ENCODE data around the gene PCGF3. TPM values are rescaled to one million over a fixed set of nuclear protein-coding genes. Genes with fewer than 3 reads are reported as not detected.

The PCGF3 gene
- total RNA-seq, 1 donor from 2014 or later, result 124 TPM

GRCh38 chr4:769511-769910, 63.9 kb downstream of the PCGF3 start:
- no peak for TF ChIP-seq CTCF (IDR thresholded peaks at IDR 0.05)
- peaks cover 72 to 97% of the 10 kb centered on the region in 2 donors for H3K36me3 ChIP-seq
- intact Hi-C loops (cut with DNase I), result no loop called here
- no peaks in the 10 kb centered on the region for H3K4me1 ChIP-seq
- H3K27me3 ChIP-seq, result no peaks in the 10 kb centered on the region
- H3K9me3 ChIP-seq, result peaks cover 59 to 98% of the 10 kb centered on the region in 2 donors
- DNase-seq (ENCODE audit: low spot score in 2 of 2), result no peak
- H3K4me3 ChIP-seq, result no peak overlapping the region
- H3K27ac ChIP-seq, result no peak overlapping the region

- Histone ChIP-seq H3K36me3 (peaks cover 73 to 97% of the 10 kb centered on the region in 2 donors), H3K27me3 (no peaks in the 10 kb centered on the region), H3K4me3 (no peak overlapping the region), H3K27ac (no peak overlapping the region), H3K9me3 (peaks cover 53 to 98% of the 10 kb centered on the region in 2 donors), H3K4me1 (no peaks in the 10 kb centered on the region)
- no peak for DNase-seq (ENCODE audit: low spot score in 2 of 2)
- TF ChIP-seq CTCF (IDR thresholded peaks at IDR 0.05), result no peak
- intact Hi-C loops (cut with DNase I), result no loop called here
Observed at GRCh38 chr4:770022-770421, 64.4 kb downstream of the PCGF3 start.

- Histone ChIP-seq H3K27me3 (no peaks in the 10 kb centered on the region), H3K4me3 (no peak overlapping the region), H3K9me3 (peaks cover 51 to 98% of the 10 kb centered on the region in 2 donors), H3K27ac (no peak overlapping the region), H3K4me1 (no peaks in the 10 kb centered on the region), H3K36me3 (peaks cover 73 to 96% of the 10 kb centered on the region in 2 donors)
- DNase-seq (ENCODE audit: low spot score in 2 of 2), result no peak
- intact Hi-C loops (cut with DNase I), result no loop called here
- no peak for TF ChIP-seq CTCF (IDR thresholded peaks at IDR 0.05)
Observed at GRCh38 chr4:771464-771863, 65.8 kb downstream of the PCGF3 start.

- Histone ChIP-seq H3K27me3 (no peaks in the 10 kb centered on the region), H3K27ac (no peak overlapping the region), H3K4me1 (no peaks in the 10 kb centered on the region), H3K9me3 (peaks cover 47 to 98% of the 10 kb centered on the region in 2 donors), H3K36me3 (peaks cover 73 to 95% of the 10 kb centered on the region in 2 donors), H3K4me3 (no peak overlapping the region)
- TF ChIP-seq CTCF (IDR thresholded peaks at IDR 0.05), result no peak
- intact Hi-C loops (cut with DNase I), result no loop called here
- no peak for DNase-seq (ENCODE audit: low spot score in 2 of 2)
Observed at GRCh38 chr4:772118-772517, 66.5 kb downstream of the PCGF3 start.

- Histone ChIP-seq H3K36me3 (peaks cover 70 to 93% of the 10 kb centered on the region in 2 donors), H3K27ac (no peak overlapping the region), H3K4me3 (no peak overlapping the region)
Observed at GRCh38 chr4:772776-773175, 67.1 kb downstream of the PCGF3 start.

More at GRCh38 chr4:772776-773175, 67.1 kb downstream of the PCGF3 start:
- Histone ChIP-seq H3K9me3 (peaks cover 44 to 93% of the 10 kb centered on the region in 2 donors), H3K4me1 (no peaks in the 10 kb centered on the region), H3K27me3 (no peaks in the 10 kb centered on the region)
- intact Hi-C loops (cut with DNase I), result no loop called here
- no peak for DNase-seq (ENCODE audit: low spot score in 2 of 2)
- no peak for TF ChIP-seq CTCF (IDR thresholded peaks at IDR 0.05)

All from ascending aorta (tissue), 2 donors.